Measurements from ENCODE around the gene TMEM245. TPM values are rescaled to one million over a fixed set of nuclear protein-coding genes. Genes with fewer than 3 reads are reported as not detected.

TMEM245 gene
- total RNA-seq, 1 experiment from 2014 or later: 60.3 TPM

DNA sequence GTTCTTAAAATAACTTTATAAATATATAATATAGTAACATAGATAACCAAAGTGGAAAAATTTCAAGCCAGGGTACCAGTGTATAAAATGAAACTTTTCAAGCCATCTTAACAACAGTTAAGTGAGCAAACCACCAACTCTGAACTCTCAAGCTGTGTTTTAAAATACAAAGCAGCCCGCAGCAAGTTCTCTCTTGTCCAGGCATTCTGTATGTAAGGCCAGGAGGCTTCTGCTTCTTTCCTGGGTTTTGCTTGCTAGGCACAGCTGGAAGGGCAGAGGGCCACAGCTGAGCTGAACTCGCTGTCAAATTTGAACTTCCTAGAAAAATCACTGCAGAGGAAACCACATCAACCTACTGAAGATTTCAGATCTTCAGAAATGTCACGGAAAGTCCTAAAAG is 99.6 kb downstream of the TMEM245 start:
- Histone ChIP-seq H3K4me1 (replicated peaks; ENCODE audit: insufficient read depth) (peaks cover 70% of the 10 kb centered on the region), H3K4me2 (no peak overlapping the region), H3K79me2 (ENCODE audit: low read depth) (peaks cover 24% of the 10 kb centered on the region; the same call in 1 of the 2 replicates), H3K9me2 (ENCODE audit: insufficient read depth) (no peaks in the 10 kb centered on the region), H3K9me3 (ENCODE audit: insufficient read depth, low read depth) (no peaks in the 10 kb centered on the region), H4K20me1 (ENCODE audit: insufficient read depth) (no peaks in the 10 kb centered on the region), H3K4me3 (no peak overlapping the region), H3K27ac (no peak overlapping the region), H3F3A (ENCODE audit: insufficient read depth, low read depth) (peaks cover 68% of the 10 kb centered on the region), H3K36me3 (ENCODE audit: low read depth) (peaks cover 29% of the 10 kb centered on the region), H2AFZ (no peak overlapping the region), H3K27me3 (ENCODE audit: insufficient read depth, low read depth) (no peaks in the 10 kb centered on the region)
- no peak for TF ChIP-seq EZH2 (IDR thresholded peaks at IDR 0.05; ENCODE audit: low read depth)
- CTCF ChIA-PET: no interaction called here
- DNase-seq: no peak
- intact Hi-C loops (cut with micrococcal nuclease; ENCODE audit: unreplicated experiment): no loop called here
- no TSS peak for BruUV-seq (replicated peaks)
- POLR2A ChIA-PET (ENCODE audit: unreplicated experiment): no interaction called here

DNA sequence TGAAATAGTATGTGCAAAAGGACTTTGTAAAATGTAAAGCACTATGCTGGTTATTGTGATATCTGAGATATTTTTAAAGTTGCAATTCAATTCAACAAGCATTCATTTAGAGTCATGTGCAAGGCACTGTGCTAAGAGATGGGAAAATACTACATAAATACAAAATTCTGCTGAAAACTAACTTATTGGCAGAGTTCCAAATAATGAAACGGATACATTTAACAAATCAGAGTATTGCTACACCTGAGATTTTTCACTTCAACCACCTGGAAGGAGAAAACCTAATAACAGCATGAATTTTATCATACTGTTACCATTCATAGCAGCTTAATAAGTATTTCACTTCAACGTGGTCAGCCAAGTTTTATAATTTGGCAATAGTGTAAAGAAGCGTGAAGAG is 100.3 kb downstream of the TMEM245 start:
- Histone ChIP-seq H3F3A (ENCODE audit: insufficient read depth, low read depth) (peaks cover 71% of the 10 kb centered on the region), H3K27me3 (ENCODE audit: insufficient read depth, low read depth) (no peaks in the 10 kb centered on the region), H3K27ac (no peak overlapping the region), H3K9me2 (ENCODE audit: insufficient read depth) (no peaks in the 10 kb centered on the region), H3K9me3 (ENCODE audit: insufficient read depth, low read depth) (no peaks in the 10 kb centered on the region), H3K36me3 (ENCODE audit: low read depth) (peaks cover 27% of the 10 kb centered on the region), H2AFZ (no peak overlapping the region), H3K4me3 (no peak overlapping the region), H3K4me2 (no peak overlapping the region), H4K20me1 (ENCODE audit: insufficient read depth) (no peaks in the 10 kb centered on the region), H3K79me2 (ENCODE audit: low read depth) (peaks cover 21% of the 10 kb centered on the region; the same call in 1 of the 2 replicates), H3K4me1 (replicated peaks; ENCODE audit: insufficient read depth) (peaks cover 70% of the 10 kb centered on the region)
- no TSS peak for BruUV-seq (replicated peaks)
- intact Hi-C loops (cut with micrococcal nuclease; ENCODE audit: unreplicated experiment): no loop called here
- no peak for TF ChIP-seq EZH2 (IDR thresholded peaks at IDR 0.05; ENCODE audit: low read depth)
- TF ChIP-seq, protein P1, sequence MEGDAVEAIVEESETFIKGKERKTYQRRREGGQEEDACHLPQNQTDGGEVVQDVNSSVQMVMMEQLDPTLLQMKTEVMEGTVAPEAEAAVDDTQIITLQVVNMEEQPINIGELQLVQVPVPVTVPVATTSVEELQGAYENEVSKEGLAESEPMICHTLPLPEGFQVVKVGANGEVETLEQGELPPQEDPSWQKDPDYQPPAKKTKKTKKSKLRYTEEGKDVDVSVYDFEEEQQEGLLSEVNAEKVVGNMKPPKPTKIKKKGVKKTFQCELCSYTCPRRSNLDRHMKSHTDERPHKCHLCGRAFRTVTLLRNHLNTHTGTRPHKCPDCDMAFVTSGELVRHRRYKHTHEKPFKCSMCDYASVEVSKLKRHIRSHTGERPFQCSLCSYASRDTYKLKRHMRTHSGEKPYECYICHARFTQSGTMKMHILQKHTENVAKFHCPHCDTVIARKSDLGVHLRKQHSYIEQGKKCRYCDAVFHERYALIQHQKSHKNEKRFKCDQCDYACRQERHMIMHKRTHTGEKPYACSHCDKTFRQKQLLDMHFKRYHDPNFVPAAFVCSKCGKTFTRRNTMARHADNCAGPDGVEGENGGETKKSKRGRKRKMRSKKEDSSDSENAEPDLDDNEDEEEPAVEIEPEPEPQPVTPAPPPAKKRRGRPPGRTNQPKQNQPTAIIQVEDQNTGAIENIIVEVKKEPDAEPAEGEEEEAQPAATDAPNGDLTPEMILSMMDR (conservative IDR thresholded peaks at IDR 0.05): no peak
- ChIA-PET POLR2A (ENCODE audit: unreplicated experiment) (no interaction called here), CTCF (no interaction called here)
- no peak for DNase-seq

DNA sequence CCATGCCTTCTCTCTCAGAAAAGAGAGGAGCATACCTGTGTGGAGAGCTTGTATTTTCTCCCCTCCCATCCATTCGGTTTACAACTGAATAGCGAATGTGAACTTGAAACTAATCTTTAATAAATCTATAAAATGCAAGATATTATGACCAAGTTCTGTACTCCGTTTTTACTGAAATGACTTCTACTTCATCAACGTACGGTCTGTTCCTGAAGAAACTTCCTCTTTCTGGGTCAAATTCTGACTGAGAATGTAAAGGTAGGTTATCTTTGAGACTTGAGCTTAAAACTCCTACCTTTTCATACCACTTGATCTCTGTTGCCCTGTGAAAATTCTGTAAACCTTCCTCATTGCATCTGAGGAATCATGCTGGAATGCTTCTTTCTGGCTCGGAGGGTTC is 102.3 kb downstream of the TMEM245 start:
- Histone ChIP-seq H3K36me3 (ENCODE audit: low read depth) (peaks cover 20% of the 10 kb centered on the region), H3K27ac (no peak overlapping the region), H3K9me2 (ENCODE audit: insufficient read depth) (no peaks in the 10 kb centered on the region), H3K27me3 (ENCODE audit: insufficient read depth, low read depth) (no peaks in the 10 kb centered on the region), H3F3A (ENCODE audit: insufficient read depth, low read depth) (peaks cover 70% of the 10 kb centered on the region), H3K4me2 (0 out of 2 replicates have a peak overlapping the region, but pooled peaks have one; percentile 25), H3K4me1 (replicated peaks; ENCODE audit: insufficient read depth) (peaks cover 60% of the 10 kb centered on the region), H3K79me2 (ENCODE audit: low read depth) (peaks cover 20% of the 10 kb centered on the region), H3K9me3 (ENCODE audit: insufficient read depth, low read depth) (no peaks in the 10 kb centered on the region), H2AFZ (no peak overlapping the region), H4K20me1 (ENCODE audit: insufficient read depth) (no peaks in the 10 kb centered on the region), H3K4me3 (no peak overlapping the region)
- TF ChIP-seq, protein P1 (conservative IDR thresholded peaks at IDR 0.05): no peak
- TF ChIP-seq EZH2 (IDR thresholded peaks at IDR 0.05; ENCODE audit: low read depth): no peak
- ChIA-PET CTCF (no interaction called here), POLR2A (ENCODE audit: unreplicated experiment) (no interaction called here)
- DNase-seq: no peak
- BruUV-seq (replicated peaks): no TSS peak
- intact Hi-C loops (cut with micrococcal nuclease; ENCODE audit: unreplicated experiment): no loop called here

DNA sequence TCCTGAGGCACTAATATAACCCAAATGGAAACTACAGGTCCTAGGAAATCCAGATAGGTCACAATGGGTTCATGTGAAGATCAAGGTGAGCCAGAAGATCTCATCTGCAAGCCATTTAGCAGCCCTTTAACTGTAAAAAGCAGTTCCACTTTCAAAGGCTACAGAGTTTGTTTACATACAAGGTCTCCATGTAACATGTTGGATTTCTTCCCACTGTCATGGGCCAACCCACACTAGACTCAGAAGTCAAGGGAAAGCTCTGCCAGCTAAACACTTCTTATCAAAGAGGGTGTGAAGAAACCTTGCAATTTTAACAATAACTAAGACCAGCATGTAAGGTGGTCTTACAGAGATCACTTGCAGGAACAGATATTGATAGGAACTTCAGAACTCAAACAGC is 102.7 kb downstream of the TMEM245 start:
- no peak for TF ChIP-seq EZH2 (IDR thresholded peaks at IDR 0.05; ENCODE audit: low read depth)
- TF ChIP-seq, protein P1 (conservative IDR thresholded peaks at IDR 0.05): no peak
- peaks cover 56% of the 10 kb centered on the region for H3K4me1 ChIP-seq (replicated peaks; ENCODE audit: insufficient read depth)
- no peak overlapping the region for H3K27ac ChIP-seq
- H3K36me3 ChIP-seq (ENCODE audit: low read depth): peaks cover 20% of the 10 kb centered on the region
- no peak overlapping the region for H3K4me3 ChIP-seq
- CTCF ChIA-PET: no interaction called here
- H3K27me3 ChIP-seq (ENCODE audit: insufficient read depth, low read depth): no peaks in the 10 kb centered on the region
- DNase-seq: peak in 1 of 2 experiments; percentile 66
- H2AFZ ChIP-seq: no peak overlapping the region
- H3K9me3 ChIP-seq (ENCODE audit: insufficient read depth, low read depth): no peaks in the 10 kb centered on the region
- intact Hi-C loops (cut with micrococcal nuclease; ENCODE audit: unreplicated experiment): no loop called here
- no peaks in the 10 kb centered on the region for H3K9me2 ChIP-seq (ENCODE audit: insufficient read depth)
- POLR2A ChIA-PET (ENCODE audit: unreplicated experiment): interaction anchor here (0.6 kb wide), 1 partner anchor 83 kb away, joined by 4 read pairs; the partner anchor contains the start of gene ABITRAM
- peaks cover 68% of the 10 kb centered on the region for H3F3A ChIP-seq (ENCODE audit: insufficient read depth, low read depth)
- BruUV-seq (replicated peaks): no TSS peak
- peak overlapping the region; percentile 25; the same call in 1 of the 2 replicates for H3K4me2 ChIP-seq
- peaks cover 18% of the 10 kb centered on the region for H3K79me2 ChIP-seq (ENCODE audit: low read depth)
- 0 out of 2 replicates have a peak, but pooled peaks cover under 1% of the 10 kb centered on the region for H4K20me1 ChIP-seq (ENCODE audit: insufficient read depth)

Data from PC-9 (cell line).